Measurements from ENCODE around the gene EIF2AK3. TPM values are rescaled to one million over a fixed set of nuclear protein-coding genes. Genes with fewer than 3 reads are reported as not detected.

Gene EIF2AK3
- total and polyA plus RNA-seq, 2 of the 4 experiments (the other 2 are of a cell fraction) = 7.9 to 22.8 TPM

- Histone ChIP-seq H3K9me3 (ENCODE audit: control insufficient read depth, insufficient read depth, low read length) (no peaks in the 10 kb centered on the region), H3K4ac (ENCODE audit: low read depth, low read length) (no peak overlapping the region), H3K27me3 (ENCODE audit: control insufficient read depth, insufficient read depth, low read length) (no peaks in the 10 kb centered on the region), H2AK9ac (replicated peaks; ENCODE audit: low read depth, low read length, poor library complexity) (no peak overlapping the region), H3K9me1 (ENCODE audit: insufficient read depth, low read length) (peaks cover 10% of the 10 kb centered on the region), H3K18ac (ENCODE audit: low read depth, low read length) (no peak overlapping the region), H4K20me1 (ENCODE audit: insufficient read depth, low read length) (peaks cover 20% of the 10 kb centered on the region; the same call in 1 of the 2 replicates), H2BK120ac (ENCODE audit: low read depth, low read length) (no peak overlapping the region), H3K79me1 (ENCODE audit: low read depth in 1 of 2, low read length in 2 of 2) (peaks cover 27 to 47% of the 10 kb centered on the region in 2 experiments), H2AK5ac (ENCODE audit: low read depth, low read length) (no peak overlapping the region), H3K27ac (ENCODE audit: insufficient read depth, low read length) (no peak overlapping the region), H2BK20ac (ENCODE audit: low read depth, low read length) (no peak overlapping the region), H3K56ac (ENCODE audit: extremely low read depth, insufficient read depth, low read length) (no peak overlapping the region), H2BK15ac (ENCODE audit: low read depth, low read length) (no peak overlapping the region), H3K4me3 (ENCODE audit: insufficient read depth, low read depth, low read length) (no peak overlapping the region), H4K5ac (ENCODE audit: low read depth, low read length) (no peak overlapping the region), H3K14ac (replicated peaks; ENCODE audit: low read depth, low read length) (no peak overlapping the region), H4K91ac (ENCODE audit: insufficient read depth, low read depth, low read length) (no peak overlapping the region), H3K4me2 (ENCODE audit: low read depth, low read length) (no peak overlapping the region), H3K23ac (ENCODE audit: low read depth, low read length) (no peak overlapping the region), H3K4me1 (ENCODE audit: control insufficient read depth, insufficient read depth, low read length) (peaks cover 5% of the 10 kb centered on the region), H2AFZ (replicated peaks; ENCODE audit: low read length, poor library complexity) (no peak overlapping the region), H4K8ac (ENCODE audit: low read depth in 2 of 2, low read length in 2 of 2) (no peak overlapping the region), H2BK5ac (ENCODE audit: low read depth, low read length, poor library complexity, severe bottlenecking) (no peak overlapping the region), H3K9ac (ENCODE audit: low read depth, low read length) (no peak overlapping the region), H3K36me3 (ENCODE audit: control insufficient read depth, insufficient read depth, low read length) (peaks cover 2% of the 10 kb centered on the region)
- intact Hi-C loops (cut with micrococcal nuclease) = no loop called here
- DNase-seq (no peak), ATAC-seq (ENCODE audit: low read depth) (no peak)
- in situ Hi-C loops (cut with MboI; ENCODE audit: low sequenced_read_pairs) = no loop called here
- ChIA-PET CTCF (interaction anchor here (0.7 to 1.2 kb wide), 2 partner anchors 13 to 53 kb away, joined by 3 to 4 read pairs; no protein-coding TSS in a partner anchor), POLR2A (ENCODE audit: unreplicated experiment) (interaction anchor here (0.6 kb wide), 1 partner anchor 25 kb away, joined by 3 read pairs; no protein-coding TSS in a partner anchor)
- BruUV-seq (replicated peaks) = no TSS peak
- WGBS, 2 experiments (ENCODE audit: extremely low coverage in 2 of 2, insufficient read length in 1 of 2) = no CpG with 5 or more reads among the region's 3 CpGs
- dilution Hi-C loops (cut with HindIII; ENCODE audit: low sequenced_read_pairs, unreplicated experiment) = no loop called here
- TF ChIP-seq ELK1 (IDR thresholded peaks at IDR 0.05; ENCODE audit: borderline replicate concordance, low read depth, low read length) (no peak), MAZ (IDR thresholded peaks at IDR 0.05; ENCODE audit: borderline replicate concordance, low read depth, low read length) (no peak), RFX5 (IDR thresholded peaks at IDR 0.05; ENCODE audit: low read depth, low read length) (no peak), BHLHE40 (IDR thresholded peaks at IDR 0.05; ENCODE audit: low read depth, low read length) (no peak), CHD1 (IDR thresholded peaks at IDR 0.05; ENCODE audit: low read depth, low read length) (no peak), MXI1 (IDR thresholded peaks at IDR 0.05; ENCODE audit: borderline replicate concordance, low read depth, low read length) (no peak), SMC3 (IDR thresholded peaks at IDR 0.05; ENCODE audit: low read depth, low read length) (no peak), NFE2L2 (IDR thresholded peaks at IDR 0.05; ENCODE audit: low read depth, low read length) (no peak), RCOR1 (IDR thresholded peaks at IDR 0.05; ENCODE audit: insufficient replicate concordance, low read length) (no peak), FOS (IDR thresholded peaks at IDR 0.05; ENCODE audit: low read depth, low read length) (no peak), MAFK (IDR thresholded peaks at IDR 0.05; ENCODE audit: low read depth, low read length) (no peak)
- TF ChIP-seq, protein P1, sequence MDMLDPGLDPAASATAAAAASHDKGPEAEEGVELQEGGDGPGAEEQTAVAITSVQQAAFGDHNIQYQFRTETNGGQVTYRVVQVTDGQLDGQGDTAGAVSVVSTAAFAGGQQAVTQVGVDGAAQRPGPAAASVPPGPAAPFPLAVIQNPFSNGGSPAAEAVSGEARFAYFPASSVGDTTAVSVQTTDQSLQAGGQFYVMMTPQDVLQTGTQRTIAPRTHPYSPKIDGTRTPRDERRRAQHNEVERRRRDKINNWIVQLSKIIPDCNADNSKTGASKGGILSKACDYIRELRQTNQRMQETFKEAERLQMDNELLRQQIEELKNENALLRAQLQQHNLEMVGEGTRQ (IDR thresholded peaks at IDR 0.05; ENCODE audit: low read depth, low read length) = no peak
These were observed 20.8 kb downstream of the EIF2AK3 start for GRCh38 chr2:88606371-88607030.
